H1 (cell line): Measurements from ENCODE around the gene NAXD. TPM values are rescaled to one million over a fixed set of nuclear protein-coding genes. Genes with fewer than 3 reads are reported as not detected.

Experiments
- CTCF ChIA-PET: fragments of 300-600 bp; sonication (Branson Sonifier 250); formaldehyde crosslinking; loops from one replicate; lab custom pipeline; 2021; ENCODE audit not compliant: partially characterized antibody; lab: Charles Lee
- POLR2A ChIA-PET: fragments of 300-600 bp; sonication (Branson Sonifier 250); formaldehyde crosslinking; loops from one replicate; lab custom pipeline; 2021; ENCODE audit warnings: inconsistent platforms; ENCODE audit not compliant: partially characterized antibody; lab: Charles Lee
- DNase-seq, 2 experiments: peaks; one replicate each; pipeline versions ENCODE4 v3.0.0 to v3.0.0-alpha.2; 2010 to 2022; ENCODE audit warnings: low spot score in 2 of 2, low read depth in 1 of 2, mixed read lengths in 1 of 2
- FAIRE-seq: peaks from 2 replicates; lab custom pipeline; 2011; peaks lifted over from hg19 to GRCh38; lab: Jason Lieb, UNC
- H2AFZ ChIP-seq: 2 replicates; pipeline ENCODE4 v1.8.1; 2012; ENCODE audit warnings: low read length, inconsistent platforms
- H2AK5ac ChIP-seq: 2 replicates; pipeline ENCODE4 v1.6.1; 2013; ENCODE audit warnings: low read depth, low read length
- H2BK120ac ChIP-seq: replicated peaks from 2 replicates; pipeline ENCODE3; 2013; ENCODE audit warnings: low read depth, low read length, inconsistent platforms
- H2BK12ac ChIP-seq: 2 replicates; pipeline ENCODE4 v1.6.1; 2013; ENCODE audit warnings: low read depth, low read length
- H2BK15ac ChIP-seq: 2 replicates; pipeline ENCODE4 v1.6.1; 2013; ENCODE audit warnings: low read length
- H2BK20ac ChIP-seq: 2 replicates; pipeline ENCODE4 v1.6.1; 2013; ENCODE audit warnings: low read length
- H2BK5ac ChIP-seq: 2 replicates; pipeline ENCODE4 v1.6.1; 2013; ENCODE audit warnings: low read depth, low read length
- H3K14ac ChIP-seq: 2 replicates; pipeline ENCODE4 v1.6.1; 2013; ENCODE audit warnings: inconsistent platforms; ENCODE audit not compliant: insufficient read length
- H3K18ac ChIP-seq: 2 replicates; pipeline ENCODE4 v1.6.1; 2013; ENCODE audit warnings: low read length; ENCODE audit errors: extremely low read depth
- H3K23ac ChIP-seq: 2 replicates; pipeline ENCODE4 v1.6.1; 2013; ENCODE audit warnings: inconsistent platforms; ENCODE audit not compliant: insufficient read length
- H3K23me2 ChIP-seq: 2 replicates; pipeline ENCODE4 v1.6.1; 2013; ENCODE audit warnings: low read depth, low read length
- H3K27ac ChIP-seq: 2 replicates; pipeline ENCODE4 v1.6.1; 2011; ENCODE audit warnings: low read depth, low read length, inconsistent platforms
- H3K27me3 ChIP-seq, 4 experiments: replicated peaks in 1 of 4; 1 replicate in 1 of 4; 2 replicates in 3 of 4; pipeline versions ENCODE4 v1.6.1 to v1.8.1; 2011 to 2013; ENCODE audit warnings: low read length in 3 of 4, mild to moderate bottlenecking in 3 of 4, inconsistent platforms in 2 of 4, mixed read lengths in 2 of 4, moderate library complexity in 1 of 4; ENCODE audit not compliant: control insufficient read depth in 3 of 4, insufficient read depth in 3 of 4; ENCODE audit errors: extremely low read depth in 1 of 4
- H3K36me3 ChIP-seq, 4 experiments: 2 replicates each; pipeline versions ENCODE4 v1.6.1 to v1.8.1; 2011 to 2013; ENCODE audit warnings: mild to moderate bottlenecking in 4 of 4, low read length in 3 of 4, moderate library complexity in 2 of 4, control low read depth in 1 of 4, inconsistent platforms in 1 of 4; ENCODE audit not compliant: insufficient read depth in 4 of 4, control insufficient read depth in 2 of 4
- H3K4ac ChIP-seq: replicated peaks from 2 replicates; pipeline ENCODE3; 2013; ENCODE audit warnings: low read length, low read depth, mixed read lengths, inconsistent platforms; ENCODE audit not compliant: insufficient read length
- H3K4me1 ChIP-seq, 4 experiments: replicated peaks in 1 of 4; 1 replicate in 1 of 4; 2 replicates in 3 of 4; pipeline versions ENCODE4 v1.6.1 to v1.8.1; 2011 to 2013; ENCODE audit warnings: low read length in 3 of 4, inconsistent platforms in 2 of 4, mixed read lengths in 1 of 4; ENCODE audit not compliant: insufficient read depth in 4 of 4, control insufficient read depth in 3 of 4
- H3K4me2 ChIP-seq, 2 experiments: 2 replicates each; pipeline versions ENCODE4 v1.6.1 to v1.8.1; 2011 to 2013; ENCODE audit warnings: low read depth in 2 of 2, low read length in 2 of 2, control low read depth in 1 of 2, inconsistent platforms in 1 of 2, mild to moderate bottlenecking in 1 of 2; ENCODE audit not compliant: insufficient read depth in 1 of 2
- H3K4me3 ChIP-seq, 4 experiments: fragments of 200-600, 300-600 bp in 1 of 4; sonication (generic), shearing (Covaris generic), sonication (Bioruptor Twin) in 1 of 4; 2 replicates each; pipeline versions ENCODE4 v1.5.1 to v1.8.1; 2011 to 2016; ENCODE audit warnings: low read length in 4 of 4, low read depth in 3 of 4, control low read depth in 2 of 4, inconsistent platforms in 2 of 4, mild to moderate bottlenecking in 2 of 4, mixed read lengths in 1 of 4, moderate library complexity in 1 of 4; ENCODE audit not compliant: insufficient read depth in 2 of 4; ENCODE audit errors: extremely low read depth in 1 of 4
- H3K56ac ChIP-seq: replicated peaks from 2 replicates; pipeline ENCODE3; 2013; ENCODE audit warnings: low read depth, mild to moderate bottlenecking, mixed read lengths, low read length, inconsistent platforms; ENCODE audit not compliant: insufficient read length
- H3K79me1 ChIP-seq: 2 replicates; pipeline ENCODE4 v1.6.1; 2013; ENCODE audit warnings: low read depth, low read length, control low read depth
- H3K79me2 ChIP-seq, 2 experiments: 2 replicates each; pipeline versions ENCODE4 v1.6.1 to v1.8.1; 2012 to 2013; ENCODE audit warnings: low read length in 2 of 2, mild to moderate bottlenecking in 2 of 2, inconsistent platforms in 1 of 2; ENCODE audit not compliant: insufficient read depth in 2 of 2, control insufficient read depth in 1 of 2
- H3K9ac ChIP-seq, 4 experiments: replicated peaks in 1 of 4; 1 replicate in 1 of 4; 2 replicates in 3 of 4; pipeline versions ENCODE4 v1.6.1 to v1.8.1; 2011 to 2013; ENCODE audit warnings: low read depth in 3 of 4, low read length in 3 of 4, control low read depth in 2 of 4, mild to moderate bottlenecking in 2 of 4, moderate library complexity in 2 of 4, inconsistent platforms in 1 of 4; ENCODE audit errors: extremely low read depth in 1 of 4
- H3K9me3 ChIP-seq, 2 experiments: 2 replicates each; pipeline versions ENCODE4 v1.6.1 to v1.8.1; 2012 to 2013; ENCODE audit warnings: mild to moderate bottlenecking in 2 of 2, moderate library complexity in 2 of 2, control low read depth in 1 of 2, inconsistent platforms in 1 of 2, low read depth in 1 of 2, low read length in 1 of 2, mixed read lengths in 1 of 2; ENCODE audit not compliant: insufficient read depth in 2 of 2
- H4K20me1 ChIP-seq, 2 experiments: replicated peaks in 1 of 2; 2 replicates each; pipeline versions ENCODE3 to v1.8.1; 2011 to 2013; ENCODE audit warnings: inconsistent platforms in 2 of 2, low read length in 2 of 2, mild to moderate bottlenecking in 1 of 2; ENCODE audit not compliant: insufficient read depth in 2 of 2, control insufficient read depth in 1 of 2
- H4K5ac ChIP-seq: 2 replicates; pipeline ENCODE4 v1.6.1; 2013; ENCODE audit warnings: low read length, low read depth, mixed read lengths, inconsistent platforms; ENCODE audit not compliant: insufficient read length
- H4K8ac ChIP-seq: 2 replicates; pipeline ENCODE4 v1.8.0; 2013; ENCODE audit warnings: mild to moderate bottlenecking, moderate library complexity, low read length, inconsistent platforms; ENCODE audit not compliant: insufficient read depth; ENCODE audit errors: extremely low read depth
- H4K91ac ChIP-seq: replicated peaks from 2 replicates; pipeline ENCODE3; 2013; ENCODE audit warnings: low read length, mixed read lengths, inconsistent platforms; ENCODE audit not compliant: insufficient read length
- CTCF ChIP-seq, 3 experiments: IDR thresholded peaks; 1 replicate in 2 of 3; 2 replicates in 1 of 3; pipeline versions ENCODE4 v1.5.1 to v1.6.1; 2011; ENCODE audit warnings: low read length in 3 of 3, mild to moderate bottlenecking in 3 of 3, inconsistent platforms in 2 of 3, low read depth in 1 of 3, moderate library complexity in 1 of 3; ENCODE audit not compliant: insufficient read depth in 1 of 3; ENCODE audit errors: control extremely low read depth in 1 of 3
- EGR1 ChIP-seq: IDR thresholded peaks from 2 replicates; pipeline ENCODE4 v1.6.1; 2011; ENCODE audit warnings: low read depth, low read length, borderline replicate concordance
- GTF2F1 ChIP-seq: IDR thresholded peaks from 2 replicates; pipeline ENCODE4 v1.6.1; 2012; ENCODE audit warnings: low read depth, low read length, improper control_type of control experiment, borderline replicate concordance
- HDAC6 ChIP-seq: IDR thresholded peaks from one replicate; pipeline ENCODE4 v1.7.1; 2012; ENCODE audit warnings: low read depth, mild to moderate bottlenecking, inconsistent platforms, low read length, moderate library complexity
- NRF1 ChIP-seq: IDR thresholded peaks from 2 replicates; pipeline ENCODE4 v1.6.1; 2011; ENCODE audit warnings: mild to moderate bottlenecking, low read depth, low read length, improper control_type of control experiment
- POLR2AphosphoS5 ChIP-seq: IDR thresholded peaks from 2 replicates; pipeline ENCODE4 v1.6.1; 2011; ENCODE audit warnings: low read depth, low read length
- RXRA ChIP-seq: IDR thresholded peaks from 2 replicates; pipeline ENCODE4 v1.6.1; 2011; ENCODE audit warnings: low read depth, mild to moderate bottlenecking, low read length, moderate library complexity; ENCODE audit not compliant: insufficient read depth
- SIN3A ChIP-seq, 2 experiments: IDR thresholded peaks in 1 of 2; conservative IDR thresholded peaks in 1 of 2; 2 replicates each; pipeline ENCODE4 v1.6.1; 2011 to 2012; ENCODE audit warnings: low read length in 2 of 2, improper control_type of control experiment in 1 of 2, low read depth in 1 of 2, mild to moderate bottlenecking in 1 of 2
- SIX5 ChIP-seq: IDR thresholded peaks from 2 replicates; pipeline ENCODE4 v1.6.1; 2011; ENCODE audit warnings: mild to moderate bottlenecking, low read depth, low read length
- SP1 ChIP-seq: IDR thresholded peaks from 2 replicates; pipeline ENCODE4 v1.6.1; 2011; ENCODE audit warnings: low read depth, low read length
- SP4 ChIP-seq: IDR thresholded peaks from 2 replicates; pipeline ENCODE4 v1.6.1; 2012; ENCODE audit warnings: low read length, inconsistent platforms
- TCF12 ChIP-seq: IDR thresholded peaks from 2 replicates; pipeline ENCODE4 v1.6.1; 2011; ENCODE audit warnings: low read depth, mild to moderate bottlenecking, low read length
- WGBS, 2 experiments: shearing (Covaris generic) in 1 of 2; methylation state at CpG; one replicate each; pipeline versions ENCODE4 v1.1.6 to v1.1.7; 2013 to 2015; ENCODE audit warnings: low lambda C conversion rate in 2 of 2, mixed read lengths in 2 of 2, inconsistent platforms in 1 of 2, low coverage in 1 of 2, missing lambda C conversion rate in 1 of 2; ENCODE audit not compliant: insufficient replicate concordance in 2 of 2, insufficient coverage in 1 of 2, insufficient read length in 1 of 2; ENCODE audit errors: extremely low coverage in 1 of 2, missing lambda C conversion rate in 1 of 2; 5-methylcytosine and 5-hydroxymethylcytosine counted together
- polyA plus RNA-seq, 7 experiments: library from polyadenylated mRNA; depleted of rRNA in 3 of 7; stranded (reverse) in 5 of 7; unstranded in 2 of 7; fragments of >200 nt in 5 of 7; fragments of 200-250 nt in 2 of 7; gene quantifications; 1 replicate in 5 of 7; 2 replicates in 1 of 7; 4 replicates in 1 of 7; pipeline versions ENCODE4 v1.2.1 to v1.2.3, GENCODE V29; 2011 to 2013; ENCODE audit warnings: missing spikeins in 2 of 7, mixed read lengths in 2 of 7
- total RNA-seq: library from RNA; stranded (reverse); fragmentation: NEBNext Ultra II Directional; extraction: Animal tissue kit (Norgen Biotek cat#: 25700); gene quantifications from 2 replicates; pipeline ENCODE4 v1.2.1, GENCODE V29; 2021

The NAXD gene
- total and polyA plus RNA-seq, 2 of the 8 experiments (the other 6 are each of a cell fraction or from before 2014, with no cell fraction given) = 25.4 to 35.5 TPM

DNA sequence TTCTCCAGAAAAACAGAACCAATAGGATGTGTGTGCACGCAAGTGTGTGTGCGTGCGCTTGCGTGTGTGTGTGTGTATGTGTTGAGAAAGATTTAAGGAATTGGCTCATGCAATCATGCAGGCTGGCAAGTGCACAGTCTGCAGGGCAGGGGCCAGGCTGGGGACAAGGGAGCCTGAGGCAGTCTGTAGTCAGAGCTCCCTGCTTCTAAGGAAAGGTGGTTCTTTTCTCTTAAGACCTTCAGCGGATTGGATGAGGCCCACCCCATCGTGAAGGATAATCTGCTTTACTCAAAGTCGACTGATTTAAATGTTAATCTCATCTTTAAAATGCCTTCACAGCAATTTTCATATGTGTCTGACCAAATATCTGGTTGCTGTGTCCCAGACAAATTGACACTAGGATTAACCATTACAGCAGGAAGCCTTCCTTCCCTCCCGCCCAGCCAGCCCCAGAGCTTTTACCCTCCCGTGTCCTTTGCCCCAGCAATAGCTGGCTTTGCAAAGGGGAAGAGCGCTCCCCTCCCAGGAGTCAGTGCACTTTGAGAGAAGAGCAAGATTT lies 15.0 kb upstream of the NAXD start:
- Histone ChIP-seq H3K9ac (no peak overlapping the region), H3K36me3 (no peaks in the 10 kb centered on the region), H3K79me2 (no peaks in the 10 kb centered on the region), H2AK5ac (no peak overlapping the region), H3K4me1 (no peaks in the 10 kb centered on the region), H2BK12ac (no peak overlapping the region), H3K4me2 (no peak overlapping the region), H2BK20ac (no peak overlapping the region), H3K9me3 (peaks cover 0 to 2% of the 10 kb centered on the region in 2 experiments; a peak in 1 of 4 replicates), H3K18ac (no peak overlapping the region), H4K91ac (no peak overlapping the region), H3K4me3 (no peak overlapping the region), H4K20me1 (no peaks in the 10 kb centered on the region), H3K14ac (no peak overlapping the region), H3K56ac (no peak overlapping the region), H2AFZ (no peak overlapping the region), H2BK15ac (no peak overlapping the region), H4K5ac (no peak overlapping the region), H4K8ac (no peak overlapping the region), H3K27me3 (no peaks in the 10 kb centered on the region), H3K27ac (no peak overlapping the region), H3K79me1 (no peaks in the 10 kb centered on the region), H3K23ac (no peak overlapping the region), H3K23me2 (no peaks in the 10 kb centered on the region), H3K4ac (no peak overlapping the region), H2BK120ac (no peak overlapping the region), H2BK5ac (no peak overlapping the region)
- FAIRE-seq (no peak), DNase-seq (no peak)
- ChIA-PET POLR2A (interaction anchor here (2.5 kb wide), 1 partner anchor 15 kb away, joined by 6 read pairs; the partner anchor contains the start of gene NAXD), CTCF (interaction anchor here (0.9 kb wide), 1 partner anchor 11 kb away, joined by 3 read pairs; no protein-coding TSS in a partner anchor)
- 80% methylated on average over 10 of the region's 10 CpGs; no CpG with 5 or more reads in 1 of the 2 experiments for WGBS, 2 experiments
- TF ChIP-seq SIN3A (conservative IDR thresholded peaks at IDR 0.05 in 1 of 2, IDR thresholded peaks at IDR 0.05 in 1 of 2; ENCODE audit: low read depth in 1 of 2, low read length in 2 of 2) (no peak), POLR2AphosphoS5 (no peak), SP1 (no peak), TCF12 (no peak), NRF1 (no peak), CTCF (IDR thresholded peaks at IDR 0.05; ENCODE audit: control extremely low read depth in 1 of 3, insufficient read depth in 1 of 3, low read depth in 1 of 3, low read length in 3 of 3) (no peak), EGR1 (no peak), SIX5 (no peak), SP4 (no peak), RXRA (no peak), HDAC6 (no peak), GTF2F1 (no peak)
